NOMO-1 treated with DMSO at 0.1 percent for 48 hours (cell line): Measurements from ENCODE around the gene C16orf87.

Experiments used
- DNase-seq: peaks from one replicate; lab custom pipeline; 2025; ENCODE audit not compliant: unreplicated experiment; lab: John Stamatoyannopoulos, UW

Gene C16orf87

DNA sequence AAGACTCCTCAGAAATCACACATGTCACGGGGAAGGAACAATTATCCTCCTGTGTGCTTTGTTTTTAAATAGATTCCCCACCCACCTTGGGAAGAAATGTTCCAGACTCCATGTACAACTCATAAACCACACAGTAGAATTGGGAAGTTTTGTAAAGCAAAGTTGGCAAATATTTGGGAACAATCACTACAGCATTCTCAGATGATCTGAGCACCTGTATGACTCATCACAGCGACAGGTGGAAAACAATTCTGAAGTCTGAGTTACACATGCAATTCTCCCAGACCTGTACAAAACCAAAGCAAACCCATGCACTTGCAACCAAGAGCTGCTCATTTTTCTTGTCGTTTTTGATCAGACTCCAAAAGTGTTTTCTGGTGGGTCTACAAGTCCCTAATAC is 68.4 kb downstream of the C16orf87 start:
- no peak for DNase-seq

DNA sequence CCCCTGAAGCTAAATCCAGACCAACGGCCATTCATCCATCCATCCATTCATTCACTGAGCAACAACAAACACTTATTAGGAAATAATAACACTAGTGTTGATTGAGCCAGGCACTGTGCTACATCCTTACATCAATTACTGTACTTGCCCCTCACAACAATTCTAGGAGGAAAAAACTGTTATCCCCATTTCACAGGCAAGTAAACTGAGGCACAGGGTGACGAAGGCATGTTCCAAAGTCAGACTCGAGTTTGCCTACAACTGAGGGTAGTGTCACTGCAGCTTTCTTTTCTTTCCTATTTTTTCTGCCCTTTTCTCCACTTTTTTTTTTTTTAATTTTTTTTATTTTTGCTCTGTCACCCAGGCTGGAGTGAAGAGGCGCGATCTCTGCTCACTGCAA is 71.7 kb downstream of the C16orf87 start:
- DNase-seq, result no peak

DNA sequence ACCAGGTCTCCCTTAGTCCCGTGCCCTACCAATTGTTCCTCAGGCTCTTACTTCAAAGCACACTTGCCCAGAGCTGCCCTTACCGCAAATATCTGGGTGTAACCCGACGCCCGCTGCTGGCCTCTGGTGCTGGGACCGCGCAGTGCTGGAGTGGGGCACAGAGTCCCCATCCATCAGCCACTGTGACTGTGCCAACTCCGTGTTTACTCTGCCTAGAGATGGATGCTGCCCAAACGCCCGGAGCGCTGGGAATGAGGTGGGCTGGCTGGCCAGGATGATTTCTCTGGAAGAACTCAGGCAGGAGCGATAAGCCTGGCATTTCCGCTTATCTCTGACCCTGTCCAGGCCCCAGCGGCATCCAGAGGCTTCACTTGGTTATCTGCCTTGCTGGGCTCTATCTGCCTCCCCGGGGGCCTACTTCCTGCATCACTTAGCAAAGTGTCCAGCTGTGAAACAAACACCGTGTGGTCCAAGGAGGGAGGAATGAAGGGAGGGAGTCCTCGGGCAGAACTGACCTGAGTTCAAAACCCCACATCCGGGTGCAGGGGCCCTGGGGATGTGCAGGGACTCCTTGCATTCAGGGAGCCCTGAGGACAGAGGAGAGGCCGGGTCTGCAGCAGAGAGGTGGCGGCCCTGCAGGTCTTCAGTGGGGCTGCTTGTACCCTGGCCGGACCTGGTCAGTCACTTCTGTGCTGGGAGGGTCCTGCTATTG is 73.5 kb downstream of the C16orf87 start:
- DNase-seq, result no peak

DNA sequence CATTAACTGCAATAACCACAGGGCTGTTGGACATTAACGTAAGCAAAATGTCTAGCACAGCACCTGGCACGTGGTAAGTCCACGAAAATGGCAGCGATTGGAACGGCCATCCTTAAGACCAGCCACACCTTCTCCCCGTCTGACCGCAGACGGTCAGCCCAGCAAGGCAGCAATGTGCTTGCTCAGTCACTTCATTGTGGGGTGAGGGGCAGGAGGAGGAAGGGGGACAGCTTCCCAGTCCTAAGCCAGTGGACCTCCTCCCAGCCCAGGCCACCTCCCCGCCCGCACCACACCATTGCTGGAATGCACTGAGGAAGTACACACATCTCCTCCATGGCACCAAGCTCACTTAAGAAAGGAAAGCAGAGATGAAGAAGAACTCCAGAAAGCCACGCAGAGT is 74.2 kb downstream of the C16orf87 start:
- DNase-seq, result no peak

DNA sequence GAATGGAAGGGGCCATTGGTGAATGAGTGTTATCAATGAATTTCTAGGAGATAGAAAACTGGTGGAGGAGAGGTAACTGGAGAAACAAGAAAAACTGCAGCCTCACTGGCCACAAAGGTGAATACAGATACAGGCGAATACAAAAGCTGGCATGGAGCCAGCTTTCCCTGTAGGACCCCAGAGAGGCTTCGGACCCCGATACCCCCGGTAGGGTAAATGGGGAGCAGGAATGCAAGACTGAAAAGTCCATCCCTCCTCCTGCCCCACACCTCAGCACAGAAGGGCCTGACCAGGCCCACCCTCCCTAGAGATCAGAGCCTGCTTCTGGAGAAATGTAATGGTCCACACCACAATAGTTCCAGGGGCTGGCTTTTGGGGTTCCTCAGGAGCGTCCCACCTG is 78.0 kb downstream of the C16orf87 start:
- no peak for DNase-seq

DNA sequence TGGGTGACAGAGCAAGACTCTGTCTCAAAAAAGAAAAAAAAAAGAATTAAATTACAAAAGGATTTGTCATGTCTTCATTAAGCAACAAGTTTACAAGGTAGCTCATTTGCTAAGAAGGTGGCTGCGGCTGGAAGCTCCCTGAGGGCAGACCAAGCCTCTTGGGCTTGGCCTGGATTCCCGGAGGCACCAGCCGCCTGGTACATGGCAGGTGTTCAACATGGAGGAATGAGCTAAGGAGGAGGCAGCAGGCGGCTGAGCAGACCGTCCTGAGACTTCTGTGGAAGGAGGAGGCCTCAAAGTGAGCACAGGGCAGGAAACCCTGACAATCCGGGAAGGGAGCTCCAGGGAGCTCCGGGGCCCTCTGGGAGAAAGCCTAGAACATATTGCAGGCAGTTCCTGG is 79.6 kb downstream of the C16orf87 start:
- DNase-seq, result no peak

DNA sequence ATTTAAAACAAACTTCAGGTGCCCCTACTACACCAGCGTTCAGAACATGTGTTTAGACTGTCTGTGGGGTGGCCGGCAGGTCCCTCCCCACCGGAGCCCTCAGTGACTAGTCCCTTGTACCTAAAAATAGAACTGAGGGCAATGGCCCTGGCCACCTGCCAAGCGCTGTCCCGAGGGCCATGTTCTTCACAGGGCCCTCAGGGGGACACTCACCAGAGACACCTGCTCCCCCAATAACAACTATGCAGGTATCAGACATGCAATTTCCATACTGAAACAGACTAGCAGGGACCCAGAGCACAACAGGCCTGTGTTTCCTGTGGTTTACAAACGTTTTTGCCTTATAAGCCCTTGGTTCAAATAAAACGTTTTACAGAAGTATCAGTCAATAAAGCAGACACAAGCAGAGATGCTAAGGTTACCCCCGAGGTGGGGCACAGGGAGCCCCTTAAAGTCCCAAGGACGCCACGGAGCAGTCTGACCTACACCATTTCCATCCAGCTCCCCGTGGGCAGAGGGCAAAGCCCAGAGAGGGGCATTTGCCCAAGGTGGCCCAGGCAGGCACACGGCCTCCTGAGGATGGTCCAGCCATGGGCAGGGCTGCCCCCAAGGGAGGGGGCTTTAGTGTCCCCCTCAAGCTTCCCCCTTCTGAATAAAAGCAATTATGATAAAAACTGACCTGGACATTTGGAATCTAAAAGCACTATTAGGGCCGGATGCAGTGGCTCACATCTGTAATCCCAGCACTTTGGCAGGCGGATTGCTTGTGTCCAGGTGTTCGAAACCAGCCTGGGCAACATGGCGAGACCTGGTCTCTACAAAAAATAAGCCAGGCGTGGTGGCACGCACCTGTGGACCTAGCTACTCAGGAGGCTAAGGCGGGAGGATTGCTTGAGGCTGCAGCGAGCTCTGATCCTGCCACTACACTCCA is 81.9 kb downstream of the C16orf87 start:
- DNase-seq, result no peak

DNA sequence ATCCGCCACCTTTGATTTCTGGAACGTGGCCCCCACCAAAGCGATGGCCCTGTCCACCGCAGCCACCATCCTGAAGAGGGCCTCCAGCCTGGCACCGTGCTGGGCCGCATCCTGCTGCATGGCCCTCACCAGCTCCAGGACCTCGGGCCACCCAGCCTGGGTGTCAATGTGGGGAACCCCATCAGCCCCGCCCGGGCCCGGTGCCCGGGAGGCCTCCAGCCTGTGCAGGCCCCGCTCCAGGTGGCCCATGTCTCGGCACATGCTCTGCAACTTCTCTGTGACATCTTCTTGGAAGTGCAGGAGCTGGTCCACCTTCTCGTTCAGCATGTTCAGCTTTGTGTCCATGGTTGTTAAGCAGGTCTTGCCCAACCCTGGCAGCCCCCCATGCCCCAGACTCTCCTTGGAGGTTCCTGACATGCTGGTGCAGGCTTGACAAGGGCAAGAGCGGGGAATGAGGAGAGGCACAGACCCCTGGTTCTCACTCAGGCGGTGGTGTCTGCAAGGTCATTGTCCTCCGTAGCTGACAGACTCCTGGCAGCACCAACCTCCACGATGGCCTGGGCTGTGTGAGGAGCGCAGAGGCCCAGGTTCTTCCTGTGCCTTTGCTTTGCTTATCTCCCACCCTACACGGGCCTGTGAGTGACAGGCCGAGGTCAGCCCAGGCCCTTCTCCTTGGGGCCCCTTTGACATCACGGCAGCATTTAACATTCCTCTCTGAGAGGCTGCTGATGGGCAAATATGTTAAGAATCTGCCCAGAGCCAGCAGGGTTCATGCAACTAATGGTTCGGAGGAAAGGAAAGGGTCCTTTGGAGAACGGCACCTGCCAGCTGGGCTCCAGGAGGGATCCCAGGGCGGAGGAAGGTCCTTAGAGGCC is 83.0 kb downstream of the C16orf87 start, which contains the start of gene MYLK3:
TSS of gene MYLK3 (minus strand) at position 568 of the 875 bp plus-strand sequence. CDS start at position 417, 151 bp downstream.
- DNase-seq, result no peak

DNA sequence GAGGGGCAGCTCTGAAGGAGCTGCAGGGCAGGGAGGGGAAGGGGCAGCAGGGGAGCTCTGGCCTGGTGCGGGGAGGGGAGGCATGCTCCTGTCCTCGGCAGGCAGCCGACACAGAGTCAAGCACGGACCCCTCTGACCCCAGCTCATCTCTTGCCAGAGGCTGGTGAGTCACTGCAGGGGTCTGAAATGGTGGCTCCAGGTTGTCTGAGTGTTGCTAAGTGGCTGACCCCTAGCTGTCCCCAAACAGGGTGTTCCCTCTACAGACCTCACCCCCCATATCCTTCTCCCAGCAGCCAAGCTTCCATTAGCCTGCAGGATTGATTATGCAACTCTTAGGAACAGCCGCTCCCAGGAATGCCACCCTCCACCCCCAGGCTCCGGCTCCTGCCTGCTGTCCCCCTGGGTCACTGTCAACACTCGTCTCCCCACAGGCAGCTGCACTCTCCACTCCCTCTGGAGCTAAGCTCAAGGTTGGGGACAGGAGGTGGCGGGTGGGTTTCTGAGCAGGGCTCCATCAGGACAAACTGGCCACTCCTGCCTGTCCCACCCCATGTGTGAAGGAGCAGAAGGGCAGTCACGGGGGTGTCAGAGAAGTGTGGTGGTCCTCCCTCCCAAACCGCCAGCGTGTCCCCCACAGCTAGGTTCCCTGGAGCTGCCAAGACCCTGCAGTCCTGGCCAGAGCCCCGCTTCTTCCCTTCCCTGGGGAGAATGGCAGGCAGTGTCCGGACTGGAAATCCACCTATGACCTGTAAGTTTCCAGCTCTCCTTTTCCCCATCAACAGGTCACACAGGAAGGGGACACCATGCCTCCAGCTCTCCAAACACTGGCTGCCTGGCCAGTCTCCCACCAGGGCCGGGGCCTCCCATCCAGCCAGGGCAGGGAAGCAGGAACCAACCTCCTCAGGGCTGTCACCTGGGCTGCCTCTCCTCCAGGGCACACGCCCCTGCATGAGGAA is 83.9 kb downstream of the C16orf87 start:
- no peak for DNase-seq
